HG03442 (cell line): ENCODE data around the gene CLPTM1L.
"Not testable (repeated sequence)": the region's sequence is repeated elsewhere in the genome, so short reads cannot be mapped to it uniquely, and the experiment has no call there.

Experiments
- ATAC-seq: cut with Tn5 transposase; IDR thresholded peaks from one replicate; pipeline ENCODE4 v1.9.1; 2021; ENCODE audit warnings: mild to moderate bottlenecking, moderate library complexity; ENCODE audit not compliant: unreplicated experiment

Gene CLPTM1L

DNA sequence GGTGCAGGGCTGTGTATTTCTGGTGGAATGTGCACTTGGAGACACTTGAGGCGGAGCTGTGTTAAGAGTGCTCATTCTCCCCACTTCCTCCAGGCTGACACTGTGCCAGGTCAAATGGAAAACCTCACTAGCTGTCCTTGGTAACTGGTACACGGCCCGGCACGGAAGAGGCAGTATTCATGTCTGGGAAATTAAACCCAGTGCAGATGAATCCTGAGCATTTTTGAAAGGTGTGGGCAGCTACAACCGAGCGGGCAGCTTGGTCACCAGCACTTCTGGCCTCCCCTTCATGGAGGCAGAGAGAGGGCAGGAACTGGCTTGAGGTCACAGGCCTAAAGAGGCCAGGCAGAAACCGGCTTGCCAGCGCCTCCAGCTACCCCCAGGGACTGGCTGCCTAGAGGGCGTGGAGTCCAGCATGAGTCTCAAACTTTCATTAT lies 1.6 kb downstream of the CLPTM1L start:
- ATAC-seq, result no peak

DNA sequence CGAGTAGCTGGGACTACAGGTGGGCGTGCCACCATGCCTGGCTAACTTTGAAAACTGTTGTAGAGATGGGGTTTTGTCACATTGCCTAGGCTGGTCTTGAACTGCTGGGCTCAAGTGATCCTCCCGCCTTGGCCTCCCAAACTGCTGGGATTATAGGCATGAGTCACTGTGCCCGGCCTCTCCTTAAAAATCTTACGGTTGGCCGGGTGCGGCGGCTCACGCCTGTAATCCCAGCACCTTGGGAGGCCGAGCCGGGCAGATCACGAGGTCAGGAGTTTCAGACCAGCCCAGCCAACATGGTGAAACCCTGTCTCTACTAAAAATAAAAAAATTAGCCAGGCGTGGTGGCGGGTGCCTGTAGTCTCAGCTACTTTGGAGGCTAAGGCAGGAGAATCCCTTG lies 2.2 kb downstream of the CLPTM1L start:
- ATAC-seq, result not testable (repeated sequence)

DNA sequence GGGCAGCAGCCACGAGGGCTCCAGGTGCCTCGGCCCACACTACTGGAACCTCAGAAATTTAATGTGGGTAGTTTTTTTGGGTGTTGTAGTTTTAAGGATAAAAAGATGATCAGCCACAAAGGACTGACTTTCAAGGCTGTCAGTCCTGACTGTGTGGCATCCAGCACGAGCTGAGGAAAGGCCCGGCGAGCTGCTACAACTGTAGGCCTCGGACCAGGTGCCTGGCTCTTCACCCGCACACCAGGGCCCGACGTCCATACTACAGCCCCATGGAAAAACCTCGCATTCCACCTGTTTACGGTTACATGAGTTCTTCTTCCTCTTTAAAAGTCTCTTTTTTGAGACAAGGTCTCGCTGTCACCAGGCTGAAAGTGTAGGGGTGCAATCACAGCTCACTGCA lies 2.6 kb downstream of the CLPTM1L start:
- no peak for ATAC-seq

DNA sequence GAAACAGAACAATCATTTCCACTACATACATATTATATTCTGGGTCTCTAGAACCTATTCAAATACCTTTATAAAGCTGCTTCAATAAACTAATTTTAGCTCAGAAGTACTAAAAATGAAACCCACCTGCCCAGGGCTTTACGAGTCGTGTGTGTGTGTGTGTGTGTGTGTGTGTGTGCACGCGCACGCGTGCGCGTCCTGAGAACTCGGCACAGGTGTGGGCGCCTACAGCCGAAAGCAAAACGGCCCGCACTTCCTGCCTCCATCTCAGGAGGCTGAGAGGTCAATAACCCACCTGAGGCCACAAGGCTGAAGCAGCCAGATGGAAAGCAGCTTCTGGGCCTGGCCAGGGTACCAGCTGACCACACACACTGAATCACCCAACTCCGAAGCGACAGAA lies 3.0 kb downstream of the CLPTM1L start:
- ATAC-seq, result no peak

DNA sequence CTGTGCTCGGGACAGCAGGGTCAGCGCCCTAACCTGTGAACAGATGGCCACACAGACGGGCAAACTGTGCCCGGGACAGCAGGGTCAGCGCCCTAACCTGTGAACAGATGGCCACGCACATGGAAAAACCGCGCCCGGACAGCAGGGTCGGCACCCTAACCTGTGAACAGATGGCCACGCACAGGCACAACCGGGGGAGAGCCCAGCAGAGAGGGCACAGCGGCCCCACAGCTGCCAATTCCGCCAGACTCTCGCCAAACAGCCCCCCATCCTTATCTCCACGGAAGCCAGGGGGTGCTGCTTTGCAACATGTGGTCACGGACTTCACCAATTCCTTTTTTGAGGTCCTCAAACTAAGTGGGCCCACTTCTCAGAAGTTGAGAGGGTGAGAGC lies 5.1 kb downstream of the CLPTM1L start:
- ATAC-seq, result not testable (repeated sequence)

DNA sequence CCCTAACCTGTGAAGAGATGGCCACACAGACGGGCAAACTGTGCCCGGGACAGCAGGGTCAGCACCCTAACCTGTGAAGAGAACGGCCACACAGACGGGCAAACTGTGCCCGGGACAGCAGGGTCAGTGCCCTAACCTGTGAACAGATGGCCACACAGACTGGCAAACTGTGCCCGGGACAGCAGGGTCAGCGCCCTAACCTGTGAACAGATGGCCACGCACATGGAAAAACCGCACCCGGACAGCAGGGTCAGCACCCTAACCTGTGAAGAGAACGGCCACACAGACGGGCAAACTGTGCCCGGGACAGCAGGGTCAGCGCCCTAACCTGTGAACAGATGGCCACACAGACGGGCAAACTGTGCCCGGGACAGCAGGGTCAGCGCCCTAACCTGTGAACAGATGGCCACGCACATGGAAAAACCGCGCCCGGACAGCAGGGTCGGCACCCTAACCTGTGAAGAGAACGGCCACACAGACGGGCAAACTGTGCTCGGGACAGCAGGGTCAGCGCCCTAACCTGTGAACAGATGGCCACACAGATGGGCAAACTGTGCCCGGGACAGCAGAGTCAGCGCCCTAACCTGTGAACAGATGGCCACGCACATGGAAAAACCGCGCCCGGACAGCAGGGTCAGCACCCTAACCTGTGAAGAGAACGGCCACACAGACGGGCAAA lies 5.6 kb downstream of the CLPTM1L start:
- not testable (repeated sequence) for ATAC-seq

DNA sequence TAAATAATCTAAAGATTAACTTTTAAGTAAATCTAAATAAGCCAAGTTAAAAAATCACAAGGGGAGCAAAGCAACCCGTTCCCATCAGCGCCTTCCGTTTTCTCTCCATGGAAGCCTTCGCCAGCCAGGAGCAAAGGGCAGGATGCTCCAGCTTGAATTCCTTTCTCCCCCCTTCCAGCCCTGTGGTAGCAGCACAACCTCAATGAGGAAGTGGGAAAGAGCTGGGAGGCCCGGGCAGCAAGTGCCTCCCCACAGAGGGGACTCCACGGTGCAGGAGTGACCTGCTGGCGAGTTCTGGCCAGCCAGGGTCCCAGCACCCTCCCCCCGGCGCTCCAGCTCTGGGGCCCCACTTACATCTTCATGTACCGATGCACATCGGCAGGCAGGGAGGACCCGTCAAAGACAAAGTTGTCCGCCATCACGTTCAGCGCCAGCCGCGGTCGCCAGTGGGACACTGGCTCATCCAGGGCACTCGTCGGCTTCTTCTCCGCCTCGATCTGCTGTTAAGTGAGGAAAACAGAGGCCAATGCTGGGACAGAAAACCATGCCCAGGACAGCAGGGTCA lies 6.3 kb downstream of the CLPTM1L start:
- ATAC-seq, result no peak

DNA sequence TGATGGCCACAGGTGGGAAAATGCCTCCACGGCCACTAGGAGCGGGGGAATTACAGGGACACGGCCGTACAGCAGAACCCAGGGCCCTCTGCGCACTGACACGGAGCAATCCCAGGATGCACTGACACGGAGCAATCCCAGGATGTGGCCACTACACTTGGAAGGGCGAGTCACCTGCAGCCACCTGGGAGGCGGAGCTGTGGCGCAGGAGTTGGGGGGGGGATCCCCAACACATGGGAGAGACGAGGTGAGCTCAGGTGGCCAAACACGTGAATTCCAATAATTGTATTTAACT lies 6.8 kb downstream of the CLPTM1L start:
- ATAC-seq, result no peak

DNA sequence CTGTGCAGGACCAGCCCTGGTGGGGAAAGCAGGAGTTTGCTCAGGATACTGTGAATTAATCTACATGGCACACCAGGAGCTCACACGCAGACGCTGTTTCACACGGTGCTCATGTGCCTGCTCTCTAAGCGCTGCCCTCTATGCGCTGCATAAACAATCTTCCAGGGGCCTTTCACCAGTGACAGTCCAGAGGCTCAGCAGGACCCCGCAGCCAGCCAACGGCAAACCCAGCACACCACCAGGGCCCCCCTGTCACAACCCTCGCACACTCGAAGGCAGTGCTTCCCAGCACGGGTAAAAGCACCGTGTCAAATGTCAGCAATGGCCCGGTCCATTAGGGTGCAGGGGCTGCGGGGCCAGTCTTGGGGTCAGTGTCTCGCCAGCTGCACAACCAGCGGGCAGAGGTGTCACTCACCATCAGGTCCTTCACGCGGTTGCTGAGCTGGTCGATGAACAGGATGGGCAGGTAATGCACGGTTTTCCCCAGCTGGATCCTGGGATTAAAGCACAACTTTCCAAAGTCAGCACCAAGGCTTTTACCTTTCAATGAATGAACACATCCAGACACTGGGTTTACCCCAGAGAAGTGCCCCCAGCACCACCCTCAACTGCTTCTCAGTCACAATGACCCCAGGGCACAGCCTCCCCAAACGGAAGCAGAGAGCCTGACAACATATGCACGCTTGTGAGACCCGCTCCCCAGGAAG lies 7.3 kb downstream of the CLPTM1L start:
- no peak for ATAC-seq

DNA sequence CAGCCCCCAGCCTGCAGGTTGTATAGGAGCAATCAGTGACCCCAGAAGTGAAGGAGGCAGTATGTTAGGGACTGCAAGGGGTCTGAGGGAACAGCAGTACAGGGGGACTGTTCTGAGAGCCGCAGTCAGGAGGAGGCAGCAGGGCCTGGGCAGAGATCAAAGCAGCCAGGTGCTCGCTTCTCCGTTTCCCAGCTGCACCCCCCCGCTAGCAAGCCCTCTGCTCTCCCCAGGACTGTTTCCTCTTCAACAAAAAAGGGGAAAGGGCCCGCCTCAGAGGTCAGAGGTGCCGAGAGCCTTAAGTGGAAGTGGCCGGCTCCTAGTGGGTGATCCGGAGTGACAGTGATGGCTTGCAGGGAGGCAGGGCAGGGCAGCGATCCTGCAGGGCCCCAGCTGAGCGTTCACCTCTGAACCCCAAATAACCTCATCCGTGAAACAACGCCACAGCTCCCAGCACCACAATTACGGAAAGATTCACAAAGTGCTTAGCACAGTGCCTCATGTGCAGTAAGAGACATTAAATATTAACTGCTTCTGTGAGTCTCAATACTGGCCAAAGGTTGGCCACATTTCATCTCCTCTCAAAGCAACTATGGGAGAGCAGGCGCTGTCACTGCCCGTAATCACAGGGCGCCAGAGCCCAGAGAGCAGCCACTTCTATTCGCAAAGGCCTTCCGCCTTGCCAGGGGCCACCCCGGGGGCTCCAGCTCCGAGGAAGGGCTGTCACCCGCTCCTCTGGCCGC lies 8.0 kb downstream of the CLPTM1L start:
- ATAC-seq, result no peak

DNA sequence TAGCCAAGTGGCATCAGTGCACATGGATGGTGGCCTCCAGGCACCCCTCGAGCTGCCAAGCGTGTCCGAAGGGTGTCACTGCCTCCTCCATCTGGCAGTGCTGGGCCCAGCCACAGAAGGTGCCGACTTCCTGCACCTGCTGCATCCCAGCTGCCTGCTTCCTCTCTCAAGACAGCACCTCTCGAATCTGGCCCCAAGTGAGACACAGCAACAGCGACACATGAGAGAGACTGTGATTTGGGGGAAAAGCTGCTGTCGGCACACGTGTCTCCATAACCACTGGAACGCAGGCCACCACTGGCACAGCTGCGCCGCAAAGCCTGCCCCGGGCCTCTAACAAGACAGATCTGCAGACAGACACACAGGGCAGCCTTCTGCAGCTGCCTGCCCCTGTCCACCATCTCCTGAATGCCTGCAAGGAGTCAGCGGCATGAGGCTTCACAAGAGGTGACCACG lies 8.8 kb downstream of the CLPTM1L start:
- no peak for ATAC-seq

DNA sequence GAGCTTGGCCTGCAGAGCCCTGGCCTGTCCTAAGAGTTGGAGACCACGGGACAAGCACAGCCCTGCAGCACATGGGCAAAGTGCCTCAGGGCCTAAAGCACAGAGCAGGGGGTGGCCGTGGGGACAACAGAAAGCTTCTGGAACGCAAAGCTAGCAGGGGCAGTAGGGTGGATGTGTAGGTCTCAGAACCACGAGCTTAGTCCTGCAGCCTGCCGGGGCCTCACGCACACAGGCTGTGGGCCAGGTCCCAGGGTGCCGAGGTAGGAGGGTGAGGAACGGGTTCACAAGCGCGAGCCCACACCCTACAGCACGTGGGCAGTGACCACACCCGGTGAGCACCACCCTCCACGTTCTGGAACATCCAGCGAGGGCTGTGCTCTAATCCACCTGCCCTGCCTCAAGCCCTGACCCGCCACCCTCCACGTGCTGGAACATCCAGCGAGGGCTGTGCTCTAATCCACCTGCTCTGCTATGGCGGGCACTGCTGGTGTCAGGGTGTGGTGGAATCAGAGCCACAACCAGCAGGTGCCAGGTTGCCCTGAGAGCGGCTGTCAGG lies 9.3 kb downstream of the CLPTM1L start:
- no peak for ATAC-seq

DNA sequence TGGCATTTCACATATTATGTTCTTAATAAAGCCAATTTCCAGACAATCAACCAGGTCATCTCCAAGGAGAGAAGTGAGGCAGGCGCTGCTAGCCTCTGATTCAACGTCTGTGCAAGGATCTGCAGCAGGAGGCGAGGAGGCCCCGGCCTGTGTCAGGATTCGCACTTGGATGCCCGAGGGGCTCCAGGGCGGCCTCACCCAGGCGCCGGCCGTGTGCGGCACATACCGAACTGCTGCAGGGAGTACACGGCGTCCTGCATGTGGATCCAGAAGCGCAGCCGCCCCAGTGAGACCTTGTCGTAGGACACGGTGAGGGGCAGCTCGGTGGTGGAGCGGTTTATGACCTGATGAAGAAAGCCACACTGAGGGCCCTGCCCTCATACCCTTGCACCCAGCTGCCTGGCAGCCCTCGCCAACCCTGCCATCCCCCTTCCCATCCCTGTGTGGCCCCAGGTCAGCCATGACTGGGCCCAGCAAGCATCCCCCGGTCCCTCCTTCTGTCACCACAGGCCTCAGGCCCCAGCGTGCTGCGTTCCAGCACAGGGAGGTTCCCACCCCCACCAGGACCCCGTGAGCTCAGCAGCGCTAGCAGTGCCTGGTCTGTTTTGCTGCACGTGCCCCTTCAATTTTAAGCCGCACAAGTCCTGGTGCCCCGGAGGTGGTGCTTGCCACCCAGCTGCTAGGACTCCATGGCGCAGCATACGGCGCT lies 9.9 kb downstream of the CLPTM1L start:
- ATAC-seq, result no peak

DNA sequence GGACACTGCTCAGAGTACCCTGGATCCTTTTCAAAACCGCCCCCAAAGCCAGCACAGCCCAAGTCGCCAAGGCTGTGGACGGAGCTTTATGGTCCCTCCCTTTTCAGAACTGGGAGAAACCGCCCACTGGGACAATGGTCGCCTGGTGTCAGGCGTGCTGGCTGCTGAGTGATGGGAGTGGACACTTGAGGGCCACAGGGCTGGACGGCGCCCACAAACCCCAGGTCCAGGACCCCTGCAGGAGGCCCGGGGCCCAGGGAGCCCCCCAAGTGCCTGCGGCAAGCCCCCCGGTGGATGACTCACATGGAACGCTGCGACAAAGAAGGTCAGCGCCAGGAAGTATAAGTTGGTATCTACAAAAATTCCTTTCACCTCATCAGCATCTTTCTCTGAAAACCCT lies 10.9 kb downstream of the CLPTM1L start:
- ATAC-seq, result no peak

DNA sequence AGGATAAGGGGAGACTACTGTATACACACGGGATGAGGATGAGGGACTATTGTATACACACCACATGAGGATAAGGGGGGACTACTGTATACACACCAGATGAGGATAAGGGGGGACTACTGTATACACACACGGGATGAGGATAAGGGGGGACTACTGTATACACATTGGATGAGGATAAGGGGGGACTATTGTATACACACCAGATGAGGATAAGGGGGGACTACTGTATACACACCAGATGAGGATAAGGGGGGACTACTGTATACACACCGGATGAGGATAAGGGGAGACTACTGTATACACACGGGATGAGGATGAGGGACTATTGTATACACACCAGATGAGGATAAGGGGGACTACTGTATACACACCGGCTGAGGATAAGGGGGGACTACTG lies 11.6 kb downstream of the CLPTM1L start:
- not testable (repeated sequence) for ATAC-seq

DNA sequence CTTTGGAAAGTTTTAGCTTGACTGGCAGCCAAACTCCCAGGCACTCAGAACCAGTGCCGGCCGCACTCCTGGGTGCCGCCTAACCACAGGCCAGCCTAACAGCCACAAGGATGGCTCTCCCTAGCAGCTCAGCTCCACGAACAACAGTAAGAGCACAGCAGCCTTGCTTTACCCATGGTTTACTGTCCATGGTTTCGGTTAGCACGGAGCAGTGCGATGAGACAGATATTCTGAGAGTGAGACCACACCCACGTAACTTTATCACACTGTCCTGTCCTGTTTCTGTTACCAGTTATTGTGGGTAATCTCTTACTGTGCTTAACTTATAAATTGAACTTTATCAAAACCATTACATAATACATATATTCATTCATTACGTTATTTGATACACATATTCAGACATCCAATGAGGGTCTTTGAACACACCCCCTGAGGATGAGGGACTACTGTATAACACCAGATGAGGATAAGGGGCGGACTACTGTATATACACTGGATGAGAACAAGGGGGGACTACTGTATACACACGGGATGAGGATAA lies 12.4 kb downstream of the CLPTM1L start:
- no peak for ATAC-seq

DNA sequence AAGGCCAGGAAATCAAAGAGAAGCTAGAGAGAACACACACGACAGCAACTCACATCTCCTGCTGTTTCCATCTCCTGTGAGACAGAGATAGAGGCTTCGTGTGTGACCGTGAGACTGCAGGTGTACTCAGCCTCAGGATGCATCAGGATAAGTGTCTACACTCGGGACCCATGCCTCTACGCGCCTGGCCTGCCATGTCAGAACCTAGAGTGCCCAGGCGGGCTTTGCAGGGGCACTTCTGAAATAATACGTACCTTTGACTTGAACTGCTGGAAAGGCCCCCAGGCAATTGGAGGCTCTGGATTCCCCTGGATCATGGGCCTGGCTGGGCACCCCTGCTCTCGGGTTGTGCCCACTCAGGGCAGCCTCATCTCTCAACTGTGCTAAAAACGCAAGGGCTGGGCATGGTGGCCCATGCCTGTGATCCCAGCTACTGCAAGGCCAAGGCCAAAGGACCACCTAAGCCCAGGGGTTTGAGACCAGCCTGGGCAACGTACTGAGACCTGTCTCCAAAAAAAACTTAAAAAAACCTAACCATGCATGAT lies 13.0 kb downstream of the CLPTM1L start:
- ATAC-seq, result no peak

DNA sequence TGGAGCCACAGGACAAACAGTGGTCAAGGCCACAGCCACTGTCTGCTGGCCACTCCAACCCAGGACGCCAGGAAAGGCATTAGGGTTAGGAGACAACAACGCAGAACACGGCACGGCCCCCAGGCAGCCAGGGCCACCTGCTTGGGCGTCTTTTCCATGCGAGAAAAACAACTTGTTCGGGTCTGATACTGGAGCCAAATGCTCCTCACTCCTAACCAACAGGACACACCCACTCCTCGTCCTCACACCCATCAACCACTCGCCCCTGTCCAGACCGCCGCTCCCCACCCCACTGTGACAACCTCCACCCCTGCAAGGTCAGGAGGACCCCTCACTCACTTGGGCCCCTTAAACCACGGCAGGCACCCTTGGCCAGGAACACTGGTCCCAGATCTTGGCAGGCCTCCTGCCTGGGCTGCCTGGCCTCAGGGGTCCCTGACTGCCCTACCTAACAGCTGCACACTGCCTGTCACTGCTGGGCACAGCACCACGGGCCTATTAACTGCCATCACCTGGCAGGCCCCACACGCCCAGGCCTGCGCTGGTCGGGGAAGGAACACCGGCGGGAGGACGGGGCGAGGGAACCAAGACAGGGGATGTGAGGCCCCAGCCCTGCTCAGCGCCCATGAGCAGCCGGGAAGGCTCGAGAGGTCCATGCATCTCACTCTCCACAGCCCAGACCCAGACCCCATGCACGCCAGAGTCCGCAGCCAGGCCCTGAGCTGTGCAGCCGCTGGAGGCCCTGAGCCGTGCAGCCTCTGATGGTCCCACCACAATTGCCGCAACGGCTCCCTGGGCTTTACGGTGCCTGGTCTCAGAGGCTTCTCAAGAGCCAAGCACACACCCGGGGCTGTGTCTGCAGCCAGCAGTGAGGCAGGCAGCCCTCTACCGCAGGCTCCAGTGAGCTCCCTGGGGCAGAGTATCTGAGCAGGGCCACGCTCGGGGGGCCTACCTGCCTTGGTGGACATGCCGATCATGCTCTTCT lies 13.8 kb downstream of the CLPTM1L start:
- ATAC-seq, result no peak
